Liver (tissue), 9 donors: ENCODE measurements around the gene SNX13. TPM values are rescaled to one million over a fixed set of nuclear protein-coding genes. Genes with fewer than 3 reads are reported as not detected.
"Not testable (repeated sequence)": the region's sequence is repeated elsewhere in the genome, so short reads cannot be mapped to it uniquely, and the experiment has no call there.

Experiments
- DNase-seq: peaks from one replicate; pipeline ENCODE4 v3.0.0-alpha.2; 2017; ENCODE audit warnings: low spot score
- H3K27ac ChIP-seq, 2 donors: one replicate each; pipeline ENCODE4 v1.7.0; 2013; ENCODE audit warnings: inconsistent platforms in 2 of 2, low read length in 2 of 2, control low read depth in 1 of 2, low read depth in 1 of 2, mild to moderate bottlenecking in 1 of 2
- H3K27me3 ChIP-seq, 4 donors: one replicate each; pipeline versions ENCODE4 v1.6.1 to v1.7.0; 2013; ENCODE audit warnings: low read length in 3 of 4, inconsistent platforms in 1 of 4, mild to moderate bottlenecking in 1 of 4, moderate library complexity in 1 of 4; ENCODE audit not compliant: control insufficient read depth in 4 of 4, insufficient read depth in 4 of 4
- H3K36me3 ChIP-seq, 4 donors: one replicate each; pipeline versions ENCODE4 v1.6.1 to v1.7.0; 2013; ENCODE audit warnings: low read length in 3 of 4, mild to moderate bottlenecking in 3 of 4, low read depth in 1 of 4, moderate library complexity in 1 of 4; ENCODE audit not compliant: control insufficient read depth in 4 of 4, insufficient read depth in 3 of 4
- H3K4me1 ChIP-seq, 4 donors: one replicate each; pipeline versions ENCODE4 v1.6.1 to v1.7.0; 2013; ENCODE audit warnings: low read length in 3 of 4, mild to moderate bottlenecking in 3 of 4, moderate library complexity in 1 of 4; ENCODE audit not compliant: control insufficient read depth in 4 of 4, insufficient read depth in 4 of 4
- H3K4me3 ChIP-seq, 3 donors: one replicate each; pipeline versions ENCODE4 v1.6.1 to v1.7.0; 2013; ENCODE audit warnings: low read length in 3 of 3, control low read depth in 1 of 3, low read depth in 1 of 3, mild to moderate bottlenecking in 1 of 3
- H3K9ac ChIP-seq, 2 donors: one replicate each; pipeline ENCODE4 v1.7.0; 2013; ENCODE audit warnings: low read length in 2 of 2, mild to moderate bottlenecking in 2 of 2, moderate library complexity in 2 of 2, control low read depth in 1 of 2, low read depth in 1 of 2
- H3K9me3 ChIP-seq, 4 donors: one replicate each; pipeline versions ENCODE4 v1.6.1 to v1.7.0; 2013; ENCODE audit warnings: low read length in 3 of 4; ENCODE audit not compliant: control insufficient read depth in 4 of 4
- FOXA1 ChIP-seq: IDR thresholded peaks from 2 replicates; pipeline ENCODE4 v1.6.1; 2016; ENCODE audit warnings: antibody characterized with exemption
- GABPA ChIP-seq, 2 donors: IDR thresholded peaks in 1 of 2; conservative IDR thresholded peaks in 1 of 2; 2 replicates each; pipeline ENCODE4 v1.6.1; 2016; ENCODE audit warnings: antibody characterized with exemption in 2 of 2, mild to moderate bottlenecking in 1 of 2, moderate library complexity in 1 of 2
- HNF4G ChIP-seq: IDR thresholded peaks from 2 replicates; pipeline ENCODE4 v1.6.1; 2016; ENCODE audit warnings: antibody characterized with exemption
- JUND ChIP-seq, 2 donors: IDR thresholded peaks; 2 replicates each; pipeline ENCODE4 v1.6.1; 2016; ENCODE audit warnings: antibody characterized with exemption in 2 of 2
- NR2F2 ChIP-seq: IDR thresholded peaks from 2 replicates; pipeline ENCODE4 v1.6.1; 2016; ENCODE audit warnings: antibody characterized with exemption
- RAD21 ChIP-seq, 2 donors: IDR thresholded peaks; 2 replicates each; pipeline ENCODE4 v1.6.1; 2016; ENCODE audit warnings: antibody characterized with exemption in 2 of 2, mild to moderate bottlenecking in 2 of 2
- REST ChIP-seq: IDR thresholded peaks from 2 replicates; pipeline ENCODE4 v1.6.1; 2016; ENCODE audit warnings: antibody characterized with exemption, mild to moderate bottlenecking
- SP1 ChIP-seq: IDR thresholded peaks from 2 replicates; pipeline ENCODE4 v1.6.1; 2018; ENCODE audit warnings: antibody characterized with exemption, mild to moderate bottlenecking
- TAF1 ChIP-seq: conservative IDR thresholded peaks from 2 replicates; pipeline ENCODE4 v1.6.1; 2016; ENCODE audit warnings: antibody characterized with exemption, mild to moderate bottlenecking
- YY1 ChIP-seq: IDR thresholded peaks from 2 replicates; pipeline ENCODE4 v1.6.1; 2016; ENCODE audit warnings: antibody characterized with exemption, mild to moderate bottlenecking
- ZBTB33 ChIP-seq: IDR thresholded peaks from 2 replicates; pipeline ENCODE4 v1.6.1; 2016; ENCODE audit warnings: antibody characterized with exemption
- WGBS: extraction: QIAGEN DNeasy Blood & Tissue Kit; methylation state at CpG from one replicate; pipeline ENCODE4 v1.1.7; 2013; 5-methylcytosine and 5-hydroxymethylcytosine counted together
- polyA plus RNA-seq, 2 donors: library from polyadenylated mRNA; stranded (reverse) in 1 of 2; unstranded in 1 of 2; fragments of 200-250 nt in 1 of 2; fragments of >200 nt in 1 of 2; fragmentation: Nextera tagmentation in 1 of 2; extraction: Ambion mirVana in 1 of 2; gene quantifications; one replicate each; pipeline versions ENCODE4 v1.2.1 to v1.2.3, GENCODE V29; 2013 to 2015
- total RNA-seq, 2 donors: library from RNA; depleted of rRNA; stranded (reverse); fragments of >200 nt; gene quantifications; one replicate each; pipeline ENCODE4 v1.2.3, GENCODE V29; 2014
- TF ChIP-seq, protein P1 (sequence below): IDR thresholded peaks from 2 replicates; pipeline ENCODE4 v1.6.1; 2016; ENCODE audit warnings: antibody characterized with exemption
- donor health status: healthy.
- donor health status: healthy.
- donor health status: healthy.
- donor health status: healthy.
- donor health status: healthy.

SNX13 gene
- total and polyA plus RNA-seq, 4 donors: 5.4 to 28.1 (median 14.0) TPM

DNA sequence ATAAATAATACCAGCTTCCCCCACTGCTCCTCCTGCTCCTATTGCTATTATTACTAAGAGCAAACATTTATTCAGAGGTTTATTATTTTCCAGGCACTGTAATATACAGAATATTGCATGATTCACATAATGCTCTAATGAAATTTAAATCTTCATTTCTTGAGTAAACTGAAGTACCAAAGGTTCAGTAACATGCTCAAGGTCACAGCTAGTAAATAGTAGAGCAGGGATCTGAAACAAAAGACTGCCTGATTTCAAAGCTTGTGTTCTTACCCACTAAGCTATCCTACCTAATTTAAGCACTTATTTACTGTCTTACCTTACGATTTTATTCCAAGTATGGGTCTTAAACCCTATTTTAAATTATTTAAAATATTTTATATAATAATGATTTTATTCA lies 126.2 kb downstream of the SNX13 start:
- H3K9ac ChIP-seq: no peak overlapping the region
- H3K27me3 ChIP-seq: no peaks in the 10 kb centered on the region
- 89% methylated on average over 1 of the region's 1 CpG for WGBS
- no peak for DNase-seq
- TF ChIP-seq NR2F2 (no peak), JUND (IDR thresholded peaks at IDR 0.05) (no peak), REST (no peak), TAF1 (no peak)
- TF ChIP-seq, protein P1, sequence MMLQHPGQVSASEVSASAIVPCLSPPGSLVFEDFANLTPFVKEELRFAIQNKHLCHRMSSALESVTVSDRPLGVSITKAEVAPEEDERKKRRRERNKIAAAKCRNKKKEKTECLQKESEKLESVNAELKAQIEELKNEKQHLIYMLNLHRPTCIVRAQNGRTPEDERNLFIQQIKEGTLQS: no peak
- H3K36me3 ChIP-seq: peaks cover 0 to 9% (median 2%) of the 10 kb centered on the region in 4 donors
- peaks cover 0 to 2% (median under 1%) of the 10 kb centered on the region in 4 donors for H3K4me1 ChIP-seq
- H3K27ac ChIP-seq: no peak overlapping the region
- H3K9me3 ChIP-seq: no peaks in the 10 kb centered on the region
- H3K4me3 ChIP-seq: no peak overlapping the region

- not testable (repeated sequence) for H3K27ac ChIP-seq, H3K9ac ChIP-seq, DNase-seq, H3K4me3 ChIP-seq, H3K9me3 ChIP-seq, H3K36me3 ChIP-seq, H3K27me3 ChIP-seq, H3K4me1 ChIP-seq
Measured at GRCh38 chr7:17809215-17809614, 131.1 kb downstream of the SNX13 start.

DNA sequence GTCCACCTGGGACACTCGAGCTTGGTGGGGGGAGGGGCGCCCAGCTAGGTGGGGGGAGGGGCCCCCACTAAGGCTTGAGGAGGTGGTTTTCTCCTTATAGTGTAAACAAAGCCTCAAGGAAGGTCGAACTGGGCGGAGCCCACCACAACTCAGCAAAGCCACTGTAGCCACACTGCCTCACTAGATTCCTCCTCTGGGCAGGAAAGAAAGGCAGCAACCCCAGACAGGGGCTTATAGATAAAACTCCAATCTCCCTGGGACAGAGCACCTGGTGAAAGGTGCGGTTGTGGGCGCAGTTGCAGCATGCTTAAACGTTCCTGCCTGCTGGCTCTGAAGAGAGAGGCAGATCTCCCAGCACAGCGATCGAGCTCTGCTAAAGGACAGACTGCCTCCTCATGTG lies 133.1 kb downstream of the SNX13 start:
- WGBS: 81% methylated on average over 9 of the region's 9 CpGs
- Histone ChIP-seq H3K9ac (no peak overlapping the region), H3K27ac (no peak overlapping the region), H3K4me1 (no peaks in the 10 kb centered on the region), H3K27me3 (no peaks in the 10 kb centered on the region), H3K36me3 (peaks cover 0 to 4% (median 2%) of the 10 kb centered on the region in 4 donors), H3K4me3 (no peak overlapping the region), H3K9me3 (no peaks in the 10 kb centered on the region)
- TF ChIP-seq GABPA (IDR thresholded peaks at IDR 0.05 in 1 of 2, conservative IDR thresholded peaks at IDR 0.05 in 1 of 2) (no peak), RAD21 (IDR thresholded peaks at IDR 0.05) (no peak), ZBTB33 (no peak), REST (no peak), TAF1 (no peak), FOXA1 (no peak), SP1 (no peak), HNF4G (no peak), YY1 (no peak)
- TF ChIP-seq, protein P1: no peak
- DNase-seq: no peak
